BJ (cell line): ENCODE measurements around the gene NCSTN. TPM values are rescaled to one million over a fixed set of nuclear protein-coding genes. Genes with fewer than 3 reads are reported as not detected.

Experiments
- CTCF ChIA-PET: fragments of 350-600 bp; formaldehyde crosslinking; extraction: SDS; loops from one replicate; lab custom pipeline; 2021; ENCODE audit warnings: antibody characterized with exemption, inconsistent platforms; lab: Yijun Ruan, JAX
- POLR2A ChIA-PET: fragments of 300-600 bp; sonication (Branson Sonifier 250); formaldehyde crosslinking; extraction: SDS; loops from one replicate; lab custom pipeline; 2021; ENCODE audit warnings: antibody characterized with exemption; lab: Charles Lee
- DNase-seq: peaks from one replicate; pipeline ENCODE4 v3.0.0-alpha.2; 2011; ENCODE audit warnings: low read depth
- H3K27me3 ChIP-seq: 2 replicates; pipeline ENCODE4 v1.6.0; 2011; ENCODE audit warnings: low read length; ENCODE audit not compliant: control insufficient read depth, insufficient read depth
- H3K36me3 ChIP-seq: 2 replicates; pipeline ENCODE4 v1.5.1; 2011; ENCODE audit warnings: low read length; ENCODE audit not compliant: control insufficient read depth, insufficient read depth
- H3K4me3 ChIP-seq: 2 replicates; pipeline ENCODE4 v1.5.1; 2011; ENCODE audit warnings: low read depth, mild to moderate bottlenecking, control low read depth, low read length
- CTCF ChIP-seq: IDR thresholded peaks from 2 replicates; pipeline ENCODE4 v1.5.1; 2011; ENCODE audit warnings: low read depth, mild to moderate bottlenecking, control low read depth, inconsistent platforms, low read length, moderate library complexity; ENCODE audit not compliant: insufficient read depth
- polyA plus RNA-seq: library from polyadenylated mRNA; depleted of rRNA; stranded (reverse); fragments of >200 nt; gene quantifications from 2 replicates; pipeline ENCODE4 v1.2.3, GENCODE V29; 2011

NCSTN gene
- polyA plus RNA-seq, 1 experiment: 260 TPM

GRCh38 chr1:160363951-160364735 is 21.0 kb downstream of the NCSTN start:
- no peak for TF ChIP-seq CTCF
- POLR2A ChIA-PET: interaction anchor here (0.6 kb wide), 1 partner anchor 13 kb away, joined by 5 read pairs; no protein-coding TSS in a partner anchor
- Histone ChIP-seq H3K4me3 (no peak overlapping the region), H3K27me3 (no peaks in the 10 kb centered on the region; the same call in 1 of the 2 replicates), H3K36me3 (peaks cover 9% of the 10 kb centered on the region)
- CTCF ChIA-PET: interaction anchor here (2.1 to 7.7 kb wide), 2 partner anchors 10 to 12 kb away, joined by 7 to 70 read pairs; no protein-coding TSS in a partner anchor
- DNase-seq: no peak

- POLR2A ChIA-PET: no interaction called here
- H3K27me3 ChIP-seq: no peaks in the 10 kb centered on the region; the same call in 1 of the 2 replicates
- no peak overlapping the region for H3K4me3 ChIP-seq
- peaks cover 4% of the 10 kb centered on the region for H3K36me3 ChIP-seq
- DNase-seq: no peak
- no peak for TF ChIP-seq CTCF
- CTCF ChIA-PET: interaction anchor here (1.6 to 7.7 kb wide), 2 partner anchors 11 to 12 kb away, joined by 4 to 70 read pairs; no protein-coding TSS in a partner anchor
These were observed 22.1 kb downstream of the NCSTN start for GRCh38 chr1:160365325-160365724.

GRCh38 chr1:160366731-160367515 is 23.7 kb downstream of the NCSTN start, which contains the start of gene NHLH1:
TSS of gene NHLH1 (plus strand) at chr1:160367071. CDS start at chr1:160370732, 3,661 bp downstream.
- Histone ChIP-seq H3K36me3 (no peaks in the 10 kb centered on the region), H3K4me3 (no peak within 1 kb of the TSS), H3K27me3 (no peaks in the 10 kb centered on the region; the same call in 1 of the 2 replicates)
- ChIA-PET POLR2A (no interaction called here), CTCF (interaction anchor here (1.2 to 7.7 kb wide), 2 partner anchors 9 to 10 kb away, joined by 3 to 70 read pairs; no protein-coding TSS in a partner anchor)
- DNase-seq: no peak
- TF ChIP-seq CTCF: no peak

- no peak overlapping the region for H3K4me3 ChIP-seq
- TF ChIP-seq CTCF: no peak
- no peaks in the 10 kb centered on the region; the same call in 1 of the 2 replicates for H3K27me3 ChIP-seq
- no peak for DNase-seq
- ChIA-PET POLR2A (no interaction called here), CTCF (interaction anchor here (0.7 to 7.7 kb wide), 3 partner anchors 9 to 326 kb away, joined by 3 to 70 read pairs (median 3); no protein-coding TSS in a partner anchor)
- H3K36me3 ChIP-seq: no peaks in the 10 kb centered on the region
These were observed 24.3 kb downstream of the NCSTN start for GRCh38 chr1:160367516-160367900.
